Measurements from ENCODE around the gene TCEA3. TPM values are rescaled to one million over a fixed set of nuclear protein-coding genes. Genes with fewer than 3 reads are reported as not detected.

TCEA3 gene
- total and polyA plus RNA-seq, 2 experiments from 2014 or later = 174 to 203 TPM

DNA sequence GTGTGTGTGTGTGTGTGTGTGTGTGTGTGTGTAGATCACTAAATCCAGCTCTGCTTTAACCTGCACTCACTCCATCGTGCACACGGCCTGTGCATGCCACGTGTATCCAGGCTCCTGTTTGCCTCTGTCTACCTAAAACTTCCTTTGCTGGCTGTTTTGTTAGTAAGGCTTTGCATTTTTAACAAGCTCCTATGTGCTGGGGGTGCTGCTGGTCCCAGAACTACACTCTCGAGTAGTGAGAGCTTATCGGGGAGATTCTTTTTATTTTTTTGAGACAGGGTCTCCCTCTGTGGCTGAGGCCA, 596 bp upstream of the TCEA3 start:
- no peaks in the 10 kb centered on the region for H3K27me3 ChIP-seq
- DNase-seq (ENCODE audit: low read depth in 1 of 2, low spot score in 1 of 2) = no peak
- H3K36me3 ChIP-seq = peaks cover 6% of the 10 kb centered on the region
- H3K4me1 ChIP-seq (ENCODE audit: low read depth) = peaks cover 28% of the 10 kb centered on the region
- H3K27ac ChIP-seq = peak overlapping the region; percentile 95
- no peaks in the 10 kb centered on the region for H3K9me3 ChIP-seq (ENCODE audit: low read depth)
- peak overlapping the region; percentile 52 for H3K4me3 ChIP-seq
- TF ChIP-seq, protein P1, sequence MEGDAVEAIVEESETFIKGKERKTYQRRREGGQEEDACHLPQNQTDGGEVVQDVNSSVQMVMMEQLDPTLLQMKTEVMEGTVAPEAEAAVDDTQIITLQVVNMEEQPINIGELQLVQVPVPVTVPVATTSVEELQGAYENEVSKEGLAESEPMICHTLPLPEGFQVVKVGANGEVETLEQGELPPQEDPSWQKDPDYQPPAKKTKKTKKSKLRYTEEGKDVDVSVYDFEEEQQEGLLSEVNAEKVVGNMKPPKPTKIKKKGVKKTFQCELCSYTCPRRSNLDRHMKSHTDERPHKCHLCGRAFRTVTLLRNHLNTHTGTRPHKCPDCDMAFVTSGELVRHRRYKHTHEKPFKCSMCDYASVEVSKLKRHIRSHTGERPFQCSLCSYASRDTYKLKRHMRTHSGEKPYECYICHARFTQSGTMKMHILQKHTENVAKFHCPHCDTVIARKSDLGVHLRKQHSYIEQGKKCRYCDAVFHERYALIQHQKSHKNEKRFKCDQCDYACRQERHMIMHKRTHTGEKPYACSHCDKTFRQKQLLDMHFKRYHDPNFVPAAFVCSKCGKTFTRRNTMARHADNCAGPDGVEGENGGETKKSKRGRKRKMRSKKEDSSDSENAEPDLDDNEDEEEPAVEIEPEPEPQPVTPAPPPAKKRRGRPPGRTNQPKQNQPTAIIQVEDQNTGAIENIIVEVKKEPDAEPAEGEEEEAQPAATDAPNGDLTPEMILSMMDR (IDR thresholded peaks at IDR 0.05; ENCODE audit: low read depth, low read length) = no peak

DNA sequence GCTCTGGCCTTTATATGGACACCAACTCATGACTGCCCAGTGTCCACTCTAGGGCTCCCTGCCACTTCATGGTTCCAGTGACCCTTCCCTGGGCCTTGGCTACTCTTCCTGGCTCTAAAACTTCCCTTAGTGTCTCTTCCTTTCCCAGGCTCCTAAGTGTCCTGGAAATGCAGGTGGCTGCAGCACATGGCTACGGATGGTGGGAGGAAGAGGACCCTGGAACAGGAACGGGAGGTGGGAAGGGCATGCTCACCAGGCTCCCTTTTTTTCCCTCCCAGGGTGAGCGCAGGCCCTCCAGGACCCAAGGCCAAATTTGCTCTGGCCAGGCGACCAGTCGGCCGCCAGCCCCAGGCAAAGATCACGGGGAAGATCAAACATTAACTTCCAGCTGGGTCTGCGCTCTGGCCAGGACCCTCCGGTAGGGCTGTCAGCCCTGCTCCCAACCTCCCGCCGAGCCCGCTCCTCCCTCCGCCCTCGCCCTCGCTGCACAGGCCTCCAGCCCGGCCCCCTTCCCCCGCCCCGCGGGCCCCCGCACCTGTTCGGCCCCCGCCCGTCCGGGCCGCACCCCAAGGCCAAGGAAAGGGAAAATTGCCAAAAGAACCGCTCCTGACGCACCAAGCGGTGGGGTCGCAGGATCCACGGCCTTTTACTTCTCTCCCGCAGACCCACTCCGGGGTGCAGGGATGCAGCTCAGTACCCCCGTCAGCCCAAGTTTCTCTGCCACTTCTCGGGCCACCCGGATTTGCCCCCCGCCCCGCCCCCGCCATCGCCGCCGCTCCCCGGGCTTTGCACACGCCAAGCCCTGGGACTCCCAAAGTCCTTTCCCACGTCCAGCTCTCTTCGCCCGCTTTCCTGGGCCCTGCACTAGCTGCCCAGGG, 894 bp downstream of the TCEA3 start:
- TF ChIP-seq, protein P1 (IDR thresholded peaks at IDR 0.05; ENCODE audit: low read depth, low read length) = no peak
- H3K27me3 ChIP-seq = no peaks in the 10 kb centered on the region

DNA sequence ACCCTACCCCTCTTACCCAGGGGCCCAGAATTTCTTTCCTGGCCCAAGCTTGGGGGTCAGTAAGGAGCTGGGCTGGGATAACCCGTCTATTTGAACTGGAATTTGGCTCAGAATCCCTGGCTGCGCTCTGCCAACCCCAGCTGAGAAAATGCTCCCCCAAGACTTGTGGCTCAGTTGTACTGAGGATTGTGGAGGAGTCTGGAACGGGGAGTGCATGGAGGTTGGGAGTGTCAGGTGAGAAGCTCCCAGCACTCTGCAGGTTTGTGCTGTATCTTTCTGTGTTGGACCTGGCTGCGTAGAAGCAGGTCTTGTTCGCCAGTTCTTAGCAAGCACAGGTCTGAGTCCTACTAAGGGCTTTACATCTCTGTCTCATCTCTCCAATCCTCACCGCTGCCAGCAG, 1.6 kb downstream of the TCEA3 start:
- Histone ChIP-seq H3K36me3 (no peaks in the 10 kb centered on the region), H3K9me3 (ENCODE audit: low read depth) (no peaks in the 10 kb centered on the region), H3K27me3 (no peaks in the 10 kb centered on the region), H3K27ac (peak overlapping the region; percentile 95), H3K4me1 (ENCODE audit: low read depth) (peaks cover 43% of the 10 kb centered on the region), H3K4me3 (peak overlapping the region; percentile 52)
- TF ChIP-seq, protein P1 (IDR thresholded peaks at IDR 0.05; ENCODE audit: low read depth, low read length) = no peak
- DNase-seq (ENCODE audit: low read depth in 1 of 2, low spot score in 1 of 2) = no peak

More for the DNA sequence above, 894 bp downstream of the TCEA3 start:
- Histone ChIP-seq H3K9me3 (ENCODE audit: low read depth) (no peaks in the 10 kb centered on the region), H3K4me3 (peak overlapping the region; percentile 52), H3K4me1 (ENCODE audit: low read depth) (peaks cover 36% of the 10 kb centered on the region), H3K36me3 (no peaks in the 10 kb centered on the region), H3K27ac (peak overlapping the region; percentile 95)
- peak in 1 of 2 donors; percentile 59 for DNase-seq (ENCODE audit: low read depth in 1 of 2, low spot score in 1 of 2)

DNA sequence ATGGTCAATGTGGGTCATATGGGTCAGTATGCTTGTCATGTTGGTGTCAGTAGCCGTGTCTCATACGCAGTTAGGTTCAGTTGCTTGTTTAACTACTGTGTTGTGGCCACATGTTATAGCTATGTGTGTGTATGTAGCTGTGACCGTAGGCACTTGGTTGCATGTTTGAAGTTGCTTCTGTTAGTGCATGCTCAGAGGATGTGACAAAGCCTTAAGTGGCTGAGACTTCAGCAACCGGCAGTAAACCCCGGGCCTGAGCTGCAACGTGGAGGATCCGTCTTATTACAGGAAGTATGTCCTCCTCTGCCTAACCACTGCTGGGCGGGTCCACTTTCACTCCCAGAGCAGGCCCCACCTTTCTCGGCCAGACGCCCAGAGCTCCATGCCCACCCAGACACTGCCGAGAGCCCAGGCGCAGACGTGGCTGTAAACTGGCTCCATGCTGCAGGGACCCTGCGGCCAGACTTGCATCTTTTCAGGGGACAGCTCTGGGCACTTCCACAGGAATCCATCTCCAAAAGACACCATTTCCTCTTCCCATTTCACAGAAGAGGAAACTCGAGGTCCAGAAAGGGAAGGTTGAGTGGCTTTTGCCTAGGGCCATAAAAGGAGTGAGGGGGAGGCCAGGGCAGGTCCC, 2.2 kb downstream of the TCEA3 start:
- DNase-seq (ENCODE audit: low read depth in 1 of 2, low spot score in 1 of 2) = peak; percentile 15 to 88
- H3K4me1 ChIP-seq (ENCODE audit: low read depth) = peaks cover 49% of the 10 kb centered on the region
- H3K27ac ChIP-seq = peak overlapping the region; percentile 95
- no peaks in the 10 kb centered on the region for H3K9me3 ChIP-seq (ENCODE audit: low read depth)
- H3K36me3 ChIP-seq = no peaks in the 10 kb centered on the region
- TF ChIP-seq, protein P1 (IDR thresholded peaks at IDR 0.05; ENCODE audit: low read depth, low read length) = no peak
- no peaks in the 10 kb centered on the region for H3K27me3 ChIP-seq
- no peak overlapping the region for H3K4me3 ChIP-seq

DNA sequence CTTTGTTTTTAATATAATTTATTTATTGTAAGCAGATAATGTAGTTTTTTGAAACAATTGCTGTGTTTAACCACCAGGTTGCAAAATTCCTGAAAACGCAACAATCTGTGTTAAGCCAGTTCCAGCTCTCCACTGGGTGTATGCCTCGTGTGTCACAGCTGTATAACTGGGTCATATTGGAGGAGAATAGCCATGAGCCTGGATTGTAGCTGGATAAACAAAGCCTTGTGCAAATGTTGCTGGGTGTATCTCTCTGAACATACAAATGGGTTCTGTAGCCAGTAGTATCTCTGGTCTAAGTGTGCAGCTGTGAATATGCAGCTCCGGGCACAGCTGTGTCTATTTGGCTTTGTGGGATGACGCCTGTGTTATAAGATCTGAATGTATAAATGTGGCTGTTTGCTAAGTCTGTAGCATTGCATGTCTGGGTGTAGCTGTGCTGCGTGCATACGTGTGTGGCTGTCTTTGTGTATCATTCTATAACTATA, 2.8 kb downstream of the TCEA3 start:
- TF ChIP-seq, protein P1 (IDR thresholded peaks at IDR 0.05; ENCODE audit: low read depth, low read length) = peak; percentile 30
- Histone ChIP-seq H3K27me3 (no peaks in the 10 kb centered on the region), H3K4me1 (ENCODE audit: low read depth) (peaks cover 54% of the 10 kb centered on the region), H3K4me3 (peak overlapping the region; percentile 2), H3K27ac (no peak overlapping the region), H3K9me3 (ENCODE audit: low read depth) (no peaks in the 10 kb centered on the region), H3K36me3 (peaks cover 2% of the 10 kb centered on the region)
- peak in 1 of 2 donors; percentile 74 for DNase-seq (ENCODE audit: low read depth in 1 of 2, low spot score in 1 of 2)
